ENCODE measurements around the gene PAK3.

The PAK3 gene

GRCh38 chrX:111260451-111260850 is 164.5 kb downstream of the PAK3 start:
- TF ChIP-seq POLR2A (IDR thresholded peaks at IDR 0.05; ENCODE audit: extremely low read depth, insufficient read length): no peak
- no peak for TF ChIP-seq MAX (IDR thresholded peaks at IDR 0.05; ENCODE audit: low read depth, low read length)
- TF ChIP-seq CTCF (IDR thresholded peaks at IDR 0.05; ENCODE audit: low read depth, low read length): no peak
- TF ChIP-seq MYC (IDR thresholded peaks at IDR 0.05; ENCODE audit: low read depth, low read length): no peak
- DNase-seq (ENCODE audit: low read depth): no peak
- H3K4me3 ChIP-seq (ENCODE audit: low read depth, low read length): no peak overlapping the region

- DNase-seq (ENCODE audit: low read depth): no peak
- no peak overlapping the region for H3K4me3 ChIP-seq (ENCODE audit: low read depth, low read length)
- TF ChIP-seq MAX (IDR thresholded peaks at IDR 0.05; ENCODE audit: low read depth, low read length) (no peak), POLR2A (IDR thresholded peaks at IDR 0.05; ENCODE audit: extremely low read depth, insufficient read length) (no peak), CTCF (IDR thresholded peaks at IDR 0.05; ENCODE audit: low read depth, low read length) (no peak), MYC (IDR thresholded peaks at IDR 0.05; ENCODE audit: low read depth, low read length) (no peak)
These were observed 166.1 kb downstream of the PAK3 start for GRCh38 chrX:111262086-111262485.

- TF ChIP-seq CTCF (IDR thresholded peaks at IDR 0.05; ENCODE audit: low read depth, low read length) (no peak), MYC (IDR thresholded peaks at IDR 0.05; ENCODE audit: low read depth, low read length) (no peak), POLR2A (IDR thresholded peaks at IDR 0.05; ENCODE audit: extremely low read depth, insufficient read length) (no peak), MAX (IDR thresholded peaks at IDR 0.05; ENCODE audit: low read depth, low read length) (no peak)
These were observed 168.4 kb downstream of the PAK3 start for GRCh38 chrX:111264385-111264784.

GRCh38 chrX:111265486-111265885 is 169.5 kb downstream of the PAK3 start:
- DNase-seq (ENCODE audit: low read depth): no peak
- no peak overlapping the region for H3K4me3 ChIP-seq (ENCODE audit: low read depth, low read length)
- TF ChIP-seq MYC (IDR thresholded peaks at IDR 0.05; ENCODE audit: low read depth, low read length): no peak
- TF ChIP-seq CTCF (IDR thresholded peaks at IDR 0.05; ENCODE audit: low read depth, low read length): no peak
- no peak for TF ChIP-seq MAX (IDR thresholded peaks at IDR 0.05; ENCODE audit: low read depth, low read length)
- TF ChIP-seq POLR2A (IDR thresholded peaks at IDR 0.05; ENCODE audit: extremely low read depth, insufficient read length): no peak

More at GRCh38 chrX:111264385-111264784, 168.4 kb downstream of the PAK3 start:
- no peak overlapping the region for H3K4me3 ChIP-seq (ENCODE audit: low read depth, low read length)
- DNase-seq (ENCODE audit: low read depth): no peak

GRCh38 chrX:111268506-111268905 is 172.5 kb downstream of the PAK3 start:
- DNase-seq (ENCODE audit: low read depth): no peak
- H3K4me3 ChIP-seq (ENCODE audit: low read depth, low read length): no peak overlapping the region
- TF ChIP-seq MYC (IDR thresholded peaks at IDR 0.05; ENCODE audit: low read depth, low read length) (no peak), MAX (IDR thresholded peaks at IDR 0.05; ENCODE audit: low read depth, low read length) (no peak), CTCF (IDR thresholded peaks at IDR 0.05; ENCODE audit: low read depth, low read length) (no peak), POLR2A (IDR thresholded peaks at IDR 0.05; ENCODE audit: extremely low read depth, insufficient read length) (no peak)

- no peak for TF ChIP-seq POLR2A (IDR thresholded peaks at IDR 0.05; ENCODE audit: extremely low read depth, insufficient read length)
- no peak for TF ChIP-seq CTCF (IDR thresholded peaks at IDR 0.05; ENCODE audit: low read depth, low read length)
- no peak within 1 kb of the TSS for H3K4me3 ChIP-seq (ENCODE audit: low read depth, low read length)
- no peak for DNase-seq (ENCODE audit: low read depth)
These were observed 174.3 kb downstream of the PAK3 start, which contains the start of gene CAPN6 for GRCh38 chrX:111270339-111270738. Gene CAPN6 (minus strand): TSS chrX:111270483. CDS start chrX:111263936, 6,547 bp downstream.

Measured in NB4 (cell line).